Spinal cord (tissue), 10 donors: ENCODE results near the gene GBP3. TPM values are rescaled to one million over a fixed set of nuclear protein-coding genes. Genes with fewer than 3 reads are reported as not detected.

ENCODE experiments used
- DNase-seq, 6 donors: peaks; one replicate each; pipeline versions ENCODE4 v3.0.0 to v3.0.0-alpha.2; 2013 to 2015; ENCODE audit warnings: low spot score in 6 of 6, low read depth in 4 of 6
- H3K27ac ChIP-seq: one replicate; pipeline ENCODE4 v1.5.1; 2013; ENCODE audit warnings: low read depth, low read length, control low read depth
- H3K27me3 ChIP-seq: one replicate; pipeline ENCODE4 v1.6.1; 2013; ENCODE audit warnings: low read length; ENCODE audit not compliant: control insufficient read depth, insufficient read depth
- H3K36me3 ChIP-seq: one replicate; pipeline ENCODE4 v1.6.1; 2013; ENCODE audit warnings: low read length; ENCODE audit not compliant: control insufficient read depth, insufficient read depth
- H3K4me1 ChIP-seq: one replicate; pipeline ENCODE4 v1.6.1; 2013; ENCODE audit warnings: low read length; ENCODE audit not compliant: control insufficient read depth, insufficient read depth
- H3K4me3 ChIP-seq: one replicate; pipeline ENCODE4 v1.5.1; 2013; ENCODE audit warnings: low read depth, low read length, control low read depth
- H3K9me3 ChIP-seq: one replicate; pipeline ENCODE4 v1.6.1; 2013; ENCODE audit warnings: low read length; ENCODE audit not compliant: control insufficient read depth, insufficient read depth
- WGBS: methylation state at CpG from one replicate; pipeline ENCODE4 v1.1.5; 2013; ENCODE audit warnings: missing lambda C conversion rate; ENCODE audit not compliant: insufficient coverage; 5-methylcytosine and 5-hydroxymethylcytosine counted together
- long read RNA-seq, 4 donors: transcript quantifications; one replicate each; lab custom pipeline, GENCODE V29; 2026
- polyA plus RNA-seq, 2 donors: library from polyadenylated mRNA; unstranded; fragments of 120-200 nt; gene quantifications; one replicate each; pipeline ENCODE4 v1.2.1, GENCODE V29; 2013; ENCODE audit not compliant: insufficient read length in 2 of 2
- total RNA-seq, 2 donors: library from RNA; depleted of rRNA in 1 of 2; stranded (reverse); fragments of 120-200 nt in 1 of 2; fragments of >200 nt in 1 of 2; gene quantifications; one replicate each; pipeline versions ENCODE4 v1.2.3 to v1.2.4, GENCODE V29; 2013 to 2014
- donor health status: healthy.

The GBP3 gene, protein sequence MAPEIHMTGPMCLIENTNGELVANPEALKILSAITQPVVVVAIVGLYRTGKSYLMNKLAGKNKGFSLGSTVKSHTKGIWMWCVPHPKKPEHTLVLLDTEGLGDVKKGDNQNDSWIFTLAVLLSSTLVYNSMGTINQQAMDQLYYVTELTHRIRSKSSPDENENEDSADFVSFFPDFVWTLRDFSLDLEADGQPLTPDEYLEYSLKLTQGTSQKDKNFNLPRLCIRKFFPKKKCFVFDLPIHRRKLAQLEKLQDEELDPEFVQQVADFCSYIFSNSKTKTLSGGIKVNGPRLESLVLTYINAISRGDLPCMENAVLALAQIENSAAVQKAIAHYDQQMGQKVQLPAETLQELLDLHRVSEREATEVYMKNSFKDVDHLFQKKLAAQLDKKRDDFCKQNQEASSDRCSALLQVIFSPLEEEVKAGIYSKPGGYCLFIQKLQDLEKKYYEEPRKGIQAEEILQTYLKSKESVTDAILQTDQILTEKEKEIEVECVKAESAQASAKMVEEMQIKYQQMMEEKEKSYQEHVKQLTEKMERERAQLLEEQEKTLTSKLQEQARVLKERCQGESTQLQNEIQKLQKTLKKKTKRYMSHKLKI
- total RNA-seq, result 1 to 10 TPM; 5.8 to 7.9 TPM
- 1 to 10 TPM; 1.6 to 3.1 TPM for polyA plus RNA-seq
- long read RNA-seq, donor 1, result 0 reads
- long read RNA-seq, donor 2, result 0 reads
- long read RNA-seq, donor 3, result 0 reads
- long read RNA-seq, donor 4, partial matches to known transcripts, result 0 of 1 reads
- long read RNA-seq, donor 4, other reads (novel, unspliced or antisense), result 0 of 1 reads

GRCh38 chr1:89022167-89022959, at the start of gene GBP3:
TSS of gene GBP3 (minus strand) at chr1:89022866. CDS start at chr1:89020721, 2,145 bp downstream.
- Histone ChIP-seq H3K4me3 (no peak within 1 kb of the TSS), H3K36me3 (no peaks in the 10 kb centered on the region), H3K27me3 (no peaks in the 10 kb centered on the region), H3K4me1 (no peaks in the 10 kb centered on the region), H3K9me3 (no peaks in the 10 kb centered on the region), H3K27ac (peak within 1 kb of the TSS; percentile 17)
- WGBS, result 42% methylated on average over 2 of the region's 5 CpGs
- DNase-seq, result no peak

DNA sequence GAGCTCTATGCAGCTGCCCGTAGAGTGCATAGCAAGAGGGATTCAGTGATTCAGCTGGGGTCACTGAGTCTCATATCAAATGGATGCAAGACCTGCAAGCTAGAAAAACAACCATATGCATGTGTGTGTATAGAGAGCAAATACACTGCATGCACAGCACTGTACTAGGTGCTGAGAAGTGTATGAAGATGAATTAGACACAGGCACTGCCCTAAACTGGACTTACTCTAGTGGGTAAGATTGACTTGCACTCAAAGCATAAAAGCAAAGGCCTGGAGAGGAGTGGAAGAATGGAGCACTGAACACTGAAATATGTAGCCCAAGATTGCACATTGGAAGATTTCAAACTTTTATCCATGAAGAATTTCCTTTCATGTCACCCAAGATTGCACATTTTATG, 47.8 kb upstream of the GBP3 start:
- H3K4me3 ChIP-seq, result no peak overlapping the region
- DNase-seq, result no peak
- no peak overlapping the region for H3K27ac ChIP-seq
- WGBS, result 50% methylated on average over 1 of the region's 1 CpG
- no peaks in the 10 kb centered on the region for H3K4me1 ChIP-seq
- no peaks in the 10 kb centered on the region for H3K27me3 ChIP-seq
- H3K36me3 ChIP-seq, result no peaks in the 10 kb centered on the region
- no peaks in the 10 kb centered on the region for H3K9me3 ChIP-seq

- Histone ChIP-seq H3K27ac (no peak overlapping the region), H3K4me1 (no peaks in the 10 kb centered on the region), H3K27me3 (no peaks in the 10 kb centered on the region), H3K4me3 (no peak overlapping the region), H3K36me3 (no peaks in the 10 kb centered on the region), H3K9me3 (no peaks in the 10 kb centered on the region)
- no CpG with 5 or more reads among the region's 2 CpGs for WGBS
- no peak for DNase-seq
Measured at GRCh38 chr1:89069951-89070350, 47.3 kb upstream of the GBP3 start.

GRCh38 chr1:89068291-89068690, 45.6 kb upstream of the GBP3 start:
- H3K4me3 ChIP-seq, result no peak overlapping the region
- no peak for DNase-seq
- H3K36me3 ChIP-seq, result no peaks in the 10 kb centered on the region
- no peaks in the 10 kb centered on the region for H3K4me1 ChIP-seq
- H3K9me3 ChIP-seq, result no peaks in the 10 kb centered on the region
- H3K27ac ChIP-seq, result no peak overlapping the region
- H3K27me3 ChIP-seq, result no peaks in the 10 kb centered on the region

- H3K27me3 ChIP-seq, result no peaks in the 10 kb centered on the region
- DNase-seq, result no peak
- peak within 1 kb of the TSS; percentile 61 for H3K27ac ChIP-seq
- H3K4me1 ChIP-seq, result no peaks in the 10 kb centered on the region
- WGBS, result no CpG with 5 or more reads among the region's 4 CpGs
- peak within 1 kb of the TSS; percentile 31 for H3K4me3 ChIP-seq
- H3K9me3 ChIP-seq, result no peaks in the 10 kb centered on the region
- no peaks in the 10 kb centered on the region for H3K36me3 ChIP-seq
Measured at GRCh38 chr1:89065079-89065868, 42.6 kb upstream of the GBP3 start, which contains the start of gene GBP1. TSS of gene GBP1 (minus strand) at chr1:89065208. CDS start at chr1:89063234, 1,974 bp downstream.

- H3K9me3 ChIP-seq, result no peaks in the 10 kb centered on the region
- 36% methylated on average over 2 of the region's 4 CpGs for WGBS
- DNase-seq, result no peak
- peak overlapping the region; percentile 61 for H3K27ac ChIP-seq
- H3K36me3 ChIP-seq, result no peaks in the 10 kb centered on the region
- no peaks in the 10 kb centered on the region for H3K4me1 ChIP-seq
- H3K4me3 ChIP-seq, result peak overlapping the region; percentile 31
- H3K27me3 ChIP-seq, result no peaks in the 10 kb centered on the region
Measured at GRCh38 chr1:89064632-89065031, 42.0 kb upstream of the GBP3 start.

DNA sequence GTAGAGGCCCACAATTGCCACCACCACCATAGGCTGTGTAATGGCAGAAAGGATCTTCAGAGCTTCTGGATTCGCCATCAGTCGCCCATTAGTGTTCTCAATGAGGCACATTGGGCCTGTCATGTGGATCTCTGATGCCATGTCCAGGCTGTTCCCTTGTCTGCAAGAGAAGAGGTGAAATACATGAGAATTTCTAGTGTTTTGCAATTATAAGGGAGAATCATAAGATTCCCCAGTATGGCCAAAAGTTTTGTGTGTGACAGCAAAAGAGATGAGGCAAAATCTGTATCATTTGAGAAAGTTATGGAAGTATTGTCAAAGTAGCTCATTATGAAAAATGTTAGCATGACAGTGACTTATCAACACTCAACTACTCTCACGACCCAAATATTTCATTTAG, 40.4 kb upstream of the GBP3 start:
- Histone ChIP-seq H3K4me3 (no peak overlapping the region), H3K9me3 (no peaks in the 10 kb centered on the region), H3K4me1 (no peaks in the 10 kb centered on the region), H3K36me3 (no peaks in the 10 kb centered on the region), H3K27ac (no peak overlapping the region), H3K27me3 (no peaks in the 10 kb centered on the region)
- no peak for DNase-seq
- 100% methylated on average over 2 of the region's 3 CpGs for WGBS

DNA sequence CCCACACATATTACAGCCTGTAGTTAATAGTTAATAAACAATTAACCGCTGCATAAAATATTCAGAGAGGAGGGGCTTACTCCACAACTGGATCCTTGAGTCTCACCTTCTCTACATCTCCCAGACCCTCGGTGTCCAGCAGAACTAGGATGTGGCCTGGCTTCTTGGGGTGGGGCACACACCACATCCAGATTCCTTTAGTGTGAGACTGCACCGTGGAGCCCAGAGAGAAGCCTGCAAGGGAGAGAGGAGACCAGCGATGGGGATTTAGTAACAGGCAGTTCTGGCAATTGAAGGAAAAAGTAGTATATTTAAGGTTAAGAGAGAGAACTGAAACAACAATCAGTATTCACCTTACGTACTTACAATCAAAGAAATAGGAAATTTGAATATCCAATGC, 37.4 kb upstream of the GBP3 start:
- no peak for DNase-seq
- H3K4me1 ChIP-seq, result no peaks in the 10 kb centered on the region
- H3K36me3 ChIP-seq, result no peaks in the 10 kb centered on the region
- no peaks in the 10 kb centered on the region for H3K9me3 ChIP-seq
- no peaks in the 10 kb centered on the region for H3K27me3 ChIP-seq
- H3K4me3 ChIP-seq, result no peak overlapping the region
- no peak overlapping the region for H3K27ac ChIP-seq
- WGBS, result 100% methylated on average over 2 of the region's 5 CpGs

- Histone ChIP-seq H3K9me3 (no peaks in the 10 kb centered on the region), H3K4me1 (no peaks in the 10 kb centered on the region), H3K4me3 (no peak overlapping the region), H3K27me3 (no peaks in the 10 kb centered on the region), H3K27ac (no peak overlapping the region), H3K36me3 (no peaks in the 10 kb centered on the region)
- DNase-seq, result no peak
- WGBS, result no CpG with 5 or more reads among the region's 1 CpG
Measured at GRCh38 chr1:89051955-89052312, 29.3 kb upstream of the GBP3 start.
